HT1080 (cell line): ENCODE measurements around the gene PANK2. TPM values are rescaled to one million over a fixed set of nuclear protein-coding genes. Genes with fewer than 3 reads are reported as not detected.
A peak's percentile ranks its signal among the peaks of the same experiment; 100 is the strongest.
"Not testable (repeated sequence)": the region's sequence is repeated elsewhere in the genome, so short reads cannot be mapped to it uniquely, and the experiment has no call there.

ENCODE experiments used
- DNase-seq: peaks from one replicate; pipeline ENCODE4 v3.0.0-alpha.2; 2015; ENCODE audit warnings: low read depth
- polyA plus RNA-seq, 2 experiments: library from polyadenylated mRNA; depleted of rRNA; stranded (reverse); fragments of >200 nt; gene quantifications; 2 replicates each; pipeline ENCODE4 v1.2.3, GENCODE V29; 2015
- total RNA-seq: library from RNA; depleted of rRNA; stranded (reverse); fragments of >200 nt; shearing (Covaris generic); gene quantifications from 2 replicates; pipeline ENCODE4 v1.2.3, GENCODE V29; 2014; rRNA removed

The PANK2 gene
- total RNA-seq, result 43.9 and 50.9 TPM in 2 replicates
- 33.8 and 36.1 TPM in 2 replicates for polyA plus RNA-seq (2015; cell fraction: cytosol; rRNA removed)
- polyA plus RNA-seq (2015; cell fraction: nucleus; rRNA removed), result 19.3 and 26.8 TPM in 2 replicates

DNA sequence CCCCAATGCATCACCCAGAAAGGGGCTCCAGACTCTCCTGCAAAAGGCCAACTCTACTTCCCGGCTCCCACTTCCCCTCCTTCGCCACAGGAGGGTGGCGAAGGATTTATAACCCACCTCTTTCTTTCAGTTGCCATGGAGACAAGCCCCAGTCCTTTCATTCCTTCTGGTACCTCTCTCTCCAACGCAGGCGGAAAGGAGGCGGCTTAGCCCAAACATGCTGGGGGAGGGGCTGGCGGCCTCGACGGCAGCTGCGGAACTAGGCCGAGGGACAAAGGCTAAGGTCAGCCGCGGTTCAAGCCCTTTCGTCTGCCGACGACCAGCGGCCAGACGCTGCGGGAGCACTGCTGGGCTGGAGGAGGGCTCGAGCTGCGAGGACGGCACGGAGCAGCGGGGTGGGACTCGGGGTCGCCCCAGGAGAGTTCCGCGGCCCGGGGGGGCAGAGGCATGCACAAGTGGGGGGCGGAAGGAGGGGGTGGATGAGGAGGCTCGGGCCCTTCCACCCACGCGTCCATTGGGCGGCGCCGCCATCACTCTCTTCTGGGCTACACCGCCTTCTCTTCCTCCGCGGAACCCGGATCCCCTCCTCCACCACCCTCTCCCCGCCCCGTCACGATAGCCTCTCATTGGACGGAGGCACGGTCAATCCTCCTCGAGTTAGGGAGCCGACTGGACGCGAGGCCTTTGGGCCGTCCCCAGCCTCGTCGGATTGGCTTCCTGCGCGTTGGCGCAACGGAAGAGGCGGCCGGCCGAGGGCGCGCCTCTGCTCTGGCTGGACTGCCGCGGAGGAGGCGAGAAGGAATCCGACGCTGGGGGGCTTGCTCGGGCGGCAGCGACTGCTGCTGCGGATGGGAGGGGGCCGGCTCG lies at the start of gene PANK2:
TSS of gene PANK2 (plus strand) at position 766 of the 867 bp plus-strand sequence.
- peak; percentile 99 for DNase-seq

- DNase-seq, result peak; percentile 30
These were observed 49.0 kb upstream of the PANK2 start for GRCh38 chr20:3840201-3840600.

- DNase-seq, result no peak
These were observed 46.7 kb upstream of the PANK2 start for GRCh38 chr20:3842348-3842930.

DNA sequence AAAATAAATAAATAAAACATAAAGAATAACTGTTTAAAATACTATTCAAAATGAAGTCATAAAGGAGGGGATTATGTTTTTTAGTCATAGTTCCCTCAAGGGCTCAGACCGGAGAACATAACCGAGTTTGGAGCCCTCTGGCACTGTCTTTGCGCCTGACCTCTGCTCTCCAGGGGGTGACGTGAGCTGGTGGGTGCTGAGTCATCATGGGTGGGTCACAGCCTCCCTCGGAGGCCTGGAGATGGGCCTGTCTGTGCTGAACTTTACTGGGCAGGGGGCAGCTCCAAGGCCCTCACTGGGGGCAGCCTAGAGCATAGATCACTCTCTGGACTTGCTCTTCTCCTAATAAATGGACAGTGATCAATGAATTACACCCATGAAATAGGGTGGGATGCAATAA lies 45.7 kb upstream of the PANK2 start:
- DNase-seq, result peak; percentile 70

GRCh38 chr20:3843990-3844619 lies 45.1 kb upstream of the PANK2 start:
- DNase-seq, result not testable (repeated sequence)

DNA sequence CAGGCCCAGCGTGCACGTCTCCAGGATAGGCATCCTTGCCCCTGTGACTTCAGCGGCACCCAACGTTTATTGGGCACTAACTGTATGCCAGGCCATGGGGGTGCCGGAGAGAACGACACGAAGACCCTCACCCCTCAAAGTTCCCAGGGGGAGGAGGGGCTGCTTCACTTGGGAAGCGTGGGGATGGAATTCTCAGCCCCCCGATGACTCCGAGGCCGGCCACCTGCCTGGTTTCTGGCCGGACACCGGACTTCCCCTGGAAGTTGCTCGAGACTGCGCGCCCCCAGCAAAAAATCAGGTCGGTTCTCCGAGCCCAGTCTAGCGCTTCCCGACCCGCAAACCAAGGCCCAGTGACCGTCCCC lies 42.8 kb upstream of the PANK2 start:
- no peak for DNase-seq

DNA sequence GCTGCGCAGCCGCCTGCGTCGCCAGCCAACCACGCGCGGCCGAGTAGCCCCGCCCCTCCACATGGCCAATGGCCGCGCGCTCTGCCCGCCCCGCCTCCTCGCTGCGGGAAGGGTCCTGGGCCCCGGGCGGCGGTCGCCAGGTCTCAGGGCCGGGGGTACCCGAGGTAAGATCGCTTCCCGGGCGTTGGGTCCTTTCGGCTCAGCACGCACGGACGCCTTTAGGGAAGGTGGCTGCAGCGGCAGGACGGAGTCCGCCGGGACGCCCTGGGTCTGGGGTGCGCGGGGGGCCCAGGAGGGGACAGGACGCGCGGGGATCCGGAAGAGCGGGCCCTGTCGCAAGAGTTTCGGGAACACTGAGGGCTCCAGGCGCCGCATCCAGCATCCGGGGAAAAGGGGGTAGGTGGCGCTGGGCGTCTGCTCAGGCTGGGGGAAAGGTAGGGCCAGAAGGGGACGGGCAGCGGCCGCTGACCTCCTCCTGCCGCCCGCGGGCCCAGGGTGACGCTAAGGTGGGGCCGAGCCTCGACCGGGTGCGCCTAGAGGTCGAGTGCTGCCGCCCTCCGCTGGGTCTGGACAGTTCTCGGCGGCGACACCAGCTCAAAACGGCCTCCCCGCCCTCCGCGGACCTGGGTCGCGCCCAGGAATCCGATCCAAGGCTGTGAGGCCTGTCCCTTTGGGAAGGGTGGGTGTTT lies 42.3 kb upstream of the PANK2 start, which contains the start of gene MAVS:
TSS of gene MAVS (plus strand) at position 95 of the 689 bp plus-strand sequence. CDS start 7,791 bp downstream, outside the sequence.
- peak; percentile 72 for DNase-seq

- DNase-seq, result no peak
These were observed 41.7 kb upstream of the PANK2 start for GRCh38 chr20:3847429-3847940.

DNA sequence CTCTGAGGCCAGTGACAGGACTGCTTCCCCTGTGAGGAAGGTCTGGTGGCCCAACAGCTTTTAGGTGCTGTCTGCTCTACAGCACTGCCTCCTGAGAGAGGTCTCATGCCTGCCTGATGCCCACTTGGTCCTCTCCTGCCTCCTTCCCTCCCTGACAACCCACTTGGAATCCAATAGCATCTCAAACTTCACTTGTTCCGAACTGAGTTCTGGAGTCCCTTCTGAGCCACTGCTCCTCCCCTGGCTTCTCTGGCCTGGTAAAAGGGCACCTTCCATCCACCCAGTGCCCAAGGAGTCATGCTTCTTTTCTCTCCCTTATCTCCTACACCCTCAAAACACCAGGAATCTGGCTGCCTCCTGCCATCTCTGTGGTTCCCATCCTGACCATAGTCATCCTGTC lies 40.6 kb upstream of the PANK2 start:
- no peak for DNase-seq

DNA sequence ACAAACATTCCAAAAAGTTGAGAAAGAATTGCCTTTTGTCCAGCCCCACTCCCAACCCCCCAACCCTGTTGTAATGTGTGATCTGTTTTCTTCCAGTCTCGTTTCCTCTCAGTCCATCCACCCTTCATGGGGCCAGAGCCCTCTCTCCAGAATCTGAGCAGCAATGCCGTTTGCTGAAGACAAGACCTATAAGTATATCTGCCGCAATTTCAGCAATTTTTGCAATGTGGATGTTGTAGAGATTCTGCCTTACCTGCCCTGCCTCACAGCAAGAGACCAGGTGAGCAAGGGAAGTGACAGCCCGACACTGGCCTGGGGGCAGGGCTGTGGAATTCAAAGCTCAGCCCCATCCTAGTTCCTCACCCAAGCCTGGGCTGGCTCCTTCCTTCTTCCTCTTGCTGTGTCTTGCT lies 34.7 kb upstream of the PANK2 start:
- no peak for DNase-seq

- no peak for DNase-seq
These were observed 31.8 kb upstream of the PANK2 start for GRCh38 chr20:3857405-3857804.

GRCh38 chr20:3858689-3859088 lies 30.5 kb upstream of the PANK2 start:
- no peak for DNase-seq

DNA sequence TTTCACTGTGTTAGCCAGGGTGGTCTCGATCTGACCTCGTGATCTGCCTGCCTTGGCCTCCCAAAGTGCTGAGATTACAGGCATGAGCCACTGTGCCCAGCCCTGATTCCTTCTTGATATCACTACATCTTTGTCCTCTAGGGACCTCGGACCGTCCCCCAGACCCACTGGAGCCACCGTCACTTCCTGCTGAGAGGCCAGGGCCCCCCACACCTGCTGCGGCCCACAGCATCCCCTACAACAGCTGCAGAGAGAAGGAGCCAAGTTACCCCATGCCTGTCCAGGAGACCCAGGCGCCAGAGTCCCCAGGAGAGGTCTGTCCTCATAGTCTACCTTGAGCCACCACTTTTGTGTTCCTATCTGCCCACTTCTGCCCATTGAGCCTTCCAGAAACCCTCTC lies 28.0 kb upstream of the PANK2 start:
- DNase-seq, result no peak

DNA sequence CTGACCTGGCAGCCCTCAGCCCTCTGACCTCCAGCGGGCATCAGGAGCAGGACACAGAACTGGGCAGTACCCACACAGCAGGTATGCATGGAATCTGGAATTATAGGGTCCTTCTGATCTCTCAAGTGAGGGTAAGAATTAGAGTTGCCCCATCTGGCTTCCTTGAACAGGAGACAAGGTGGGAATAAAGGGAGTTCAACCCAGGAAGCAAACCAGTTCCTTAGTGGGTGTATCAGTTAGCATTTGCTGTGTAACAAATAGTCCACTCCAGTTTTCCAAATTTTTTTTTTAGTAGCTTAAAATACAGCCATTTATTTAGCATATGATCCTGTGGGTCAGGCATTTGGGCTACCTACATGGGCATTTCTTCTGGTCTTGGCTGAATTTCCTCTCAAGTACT lies 26.9 kb upstream of the PANK2 start:
- no peak for DNase-seq

- DNase-seq, result no peak
These were observed 25.9 kb upstream of the PANK2 start for GRCh38 chr20:3863317-3863716.

DNA sequence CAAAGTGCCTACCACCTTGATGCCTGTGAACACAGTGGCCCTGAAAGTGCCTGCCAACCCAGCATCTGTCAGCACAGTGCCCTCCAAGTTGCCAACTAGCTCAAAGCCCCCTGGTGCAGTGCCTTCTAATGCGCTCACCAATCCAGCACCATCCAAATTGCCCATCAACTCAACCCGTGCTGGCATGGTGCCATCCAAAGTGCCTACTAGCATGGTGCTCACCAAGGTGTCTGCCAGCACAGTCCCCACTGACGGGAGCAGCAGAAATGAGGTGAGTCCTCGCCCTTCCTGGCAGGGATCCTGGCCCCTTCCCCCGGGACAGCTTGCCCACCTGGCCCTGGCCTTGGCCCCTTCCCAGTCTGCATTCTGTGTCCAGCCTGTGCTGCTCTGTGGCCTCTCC lies 24.7 kb upstream of the PANK2 start:
- no peak for DNase-seq

DNA sequence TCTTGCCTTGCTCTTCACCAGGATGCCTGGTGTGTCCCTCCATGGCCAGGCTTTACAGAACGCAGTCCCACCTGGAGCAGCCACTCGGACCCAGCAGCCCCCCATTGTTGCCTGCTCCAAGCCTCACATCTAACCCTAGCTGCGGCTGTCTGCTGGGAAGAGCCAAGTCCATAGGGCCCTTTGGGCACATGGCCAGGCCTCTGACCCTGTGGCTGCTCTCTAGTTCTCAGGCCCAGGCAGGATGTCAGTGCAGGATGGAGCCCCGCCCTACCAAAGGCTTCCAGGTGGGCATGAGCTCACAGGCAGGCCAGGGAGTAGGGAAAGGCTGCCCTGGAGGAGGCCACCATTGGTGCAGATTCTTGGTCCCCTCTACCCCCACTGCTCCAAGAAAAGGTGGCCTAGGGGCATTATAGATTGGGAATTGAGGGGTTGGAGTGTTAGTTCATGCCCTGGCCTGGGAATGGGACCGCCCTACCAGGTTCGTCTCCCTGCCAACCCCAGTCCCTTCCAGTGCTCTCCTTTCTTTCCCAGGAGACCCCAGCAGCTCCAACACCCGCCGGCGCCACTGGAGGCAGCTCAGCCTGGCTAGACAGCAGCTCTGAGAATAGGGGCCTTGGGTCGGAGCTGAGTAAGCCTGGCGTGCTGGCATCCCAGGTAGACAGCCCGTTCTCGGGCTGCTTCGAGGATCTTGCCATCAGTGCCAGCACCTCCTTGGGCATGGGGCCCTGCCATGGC lies 23.9 kb upstream of the PANK2 start:
- no peak for DNase-seq

DNA sequence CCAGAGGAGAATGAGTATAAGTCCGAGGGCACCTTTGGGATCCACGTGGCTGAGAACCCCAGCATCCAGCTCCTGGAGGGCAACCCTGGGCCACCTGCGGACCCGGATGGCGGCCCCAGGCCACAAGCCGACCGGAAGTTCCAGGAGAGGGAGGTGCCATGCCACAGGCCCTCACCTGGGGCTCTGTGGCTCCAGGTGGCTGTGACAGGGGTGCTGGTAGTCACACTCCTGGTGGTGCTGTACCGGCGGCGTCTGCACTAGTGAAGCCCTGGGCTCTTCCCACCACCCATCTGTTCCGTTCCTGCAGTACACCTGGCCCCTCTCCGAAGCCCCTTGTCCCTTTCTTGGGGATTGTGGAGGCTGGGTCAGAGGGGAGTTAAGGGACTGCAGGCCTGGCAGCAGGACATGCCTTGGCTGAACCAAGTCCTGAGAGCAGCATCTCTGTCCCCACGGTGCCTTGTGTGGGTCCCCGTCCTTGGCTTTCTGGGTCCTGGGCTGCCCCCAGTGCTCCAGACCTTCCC lies 23.2 kb upstream of the PANK2 start:
- DNase-seq, result no peak

DNA sequence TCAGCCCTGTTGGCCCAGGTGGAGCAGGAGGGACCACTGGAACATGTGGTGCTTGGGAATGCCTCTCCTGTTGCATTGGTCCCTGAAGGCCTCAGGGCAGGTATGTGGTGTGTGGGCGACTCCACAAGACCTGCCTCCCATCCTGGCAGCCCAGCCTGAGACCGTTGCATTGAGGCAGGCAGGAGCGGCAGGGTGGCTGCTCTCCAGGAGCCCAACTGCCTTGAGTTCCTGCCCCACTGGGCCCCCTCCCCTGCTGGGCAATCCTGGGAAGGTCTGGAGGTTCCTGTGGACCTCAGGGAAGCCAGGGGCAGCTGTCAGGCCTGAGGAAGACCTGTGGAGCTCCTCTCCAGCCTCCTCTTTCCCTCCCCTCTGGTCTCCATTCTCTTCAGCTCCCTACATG lies 22.7 kb upstream of the PANK2 start:
- DNase-seq, result no peak

GRCh38 chr20:3867802-3868201 lies 21.4 kb upstream of the PANK2 start:
- no peak for DNase-seq
